HepG2 (cell line): ENCODE data around the gene SSR2. TPM values are rescaled to one million over a fixed set of nuclear protein-coding genes. Genes with fewer than 3 reads are reported as not detected.

Experiments used
- ATAC-seq: fragments of 200-7000 bp; cut with Tn5 transposase; 3 replicates; pipeline ENCODE4 v1.9.1; 2020; ENCODE audit warnings: mild to moderate bottlenecking, moderate library complexity
- BruUV-seq: library from RNA; stranded (reverse); fragments of 400-500 nt; replicated peaks from 2 replicates; lab custom pipeline; 2021; lab: Mats Ljungman, UMichigan
- CTCF ChIA-PET: fragments of 300-600 bp; formaldehyde crosslinking; extraction: SDS; loops from one replicate; lab custom pipeline; 2021; ENCODE audit warnings: low total read pairs, inconsistent platforms, low intra/inter-chr PET ratio; lab: Yijun Ruan, JAX
- POLR2A ChIA-PET: fragments of 350-600 bp; sonication (Branson Sonifier 250); formaldehyde crosslinking; loops from one replicate; lab custom pipeline; 2020; ENCODE audit warnings: antibody characterized with exemption, inconsistent platforms; lab: Yijun Ruan, JAX
- DNase-seq: peaks from one replicate; pipeline ENCODE4 v3.0.0-alpha.2; 2015; ENCODE audit warnings: low spot score
- FAIRE-seq: peaks from 3 replicates; lab custom pipeline; 2011; peaks lifted over from hg19 to GRCh38; lab: Jason Lieb, UNC
- H2AFZ ChIP-seq: one replicate; pipeline ENCODE4 v1.6.1; 2011; ENCODE audit warnings: low read length, inconsistent platforms
- H3K27ac ChIP-seq: fragments of 300-600 bp; 3 replicates; pipeline ENCODE4 v1.8.0; 2011; ENCODE audit warnings: mixed run types, mild to moderate bottlenecking, mixed read lengths, low read length, inconsistent platforms; ENCODE audit not compliant: insufficient read depth; ENCODE audit errors: extremely low read length
- H3K27me3 ChIP-seq, 2 experiments: fragments of 200-600 bp in 1 of 2; 2 replicates in 1 of 2; 3 replicates in 1 of 2; pipeline versions ENCODE4 v1.6.0 to v1.8.0; 2011; ENCODE audit warnings: low read length in 2 of 2, mild to moderate bottlenecking in 2 of 2, moderate library complexity in 2 of 2, inconsistent platforms in 1 of 2; ENCODE audit not compliant: insufficient read depth in 2 of 2, control insufficient read depth in 1 of 2
- H3K36me3 ChIP-seq, 2 experiments: fragments of 200-600 bp in 1 of 2; replicated peaks in 1 of 2; 2 replicates in 1 of 2; 3 replicates in 1 of 2; pipeline versions ENCODE4 v1.5.1 to v1.8.0; 2011; ENCODE audit warnings: low read length in 2 of 2, inconsistent platforms in 1 of 2; ENCODE audit not compliant: insufficient read depth in 2 of 2, control insufficient read depth in 1 of 2
- H3K4me1 ChIP-seq: 2 replicates; pipeline ENCODE4 v1.5.1; 2012; ENCODE audit warnings: low read length, inconsistent platforms; ENCODE audit not compliant: insufficient read depth
- H3K4me2 ChIP-seq: 2 replicates; pipeline ENCODE4 v1.6.0; 2011; ENCODE audit warnings: low read depth, low read length, inconsistent platforms
- H3K4me3 ChIP-seq, 3 experiments: fragments of 200-600 bp in 1 of 3; sonication (generic), shearing (Covaris generic) in 1 of 3; replicated peaks in 1 of 3; 2 replicates each; pipeline ENCODE4 v1.5.1; 2011 to 2016; ENCODE audit warnings: low read length in 3 of 3, inconsistent platforms in 2 of 3, low read depth in 2 of 3, mild to moderate bottlenecking in 2 of 3, control low read depth in 1 of 3, mixed read lengths in 1 of 3; ENCODE audit not compliant: insufficient read depth in 1 of 3
- H3K79me2 ChIP-seq: one replicate; pipeline ENCODE4 v1.6.1; 2011; ENCODE audit warnings: low read length, inconsistent platforms; ENCODE audit not compliant: insufficient read depth
- H3K9ac ChIP-seq: 2 replicates; pipeline ENCODE4 v1.6.0; 2011; ENCODE audit warnings: mild to moderate bottlenecking, low read depth, low read length, inconsistent platforms; ENCODE audit not compliant: insufficient read depth
- H3K9me3 ChIP-seq: 2 replicates; pipeline ENCODE4 v1.5.1; 2012; ENCODE audit warnings: mild to moderate bottlenecking, low read length
- H4K20me1 ChIP-seq: 2 replicates; pipeline ENCODE4 v1.6.0; 2011; ENCODE audit warnings: inconsistent platforms, mild to moderate bottlenecking, low read length, moderate library complexity; ENCODE audit not compliant: insufficient read depth
- NR2C2 ChIP-seq: sonication (generic); formaldehyde crosslinking; IDR thresholded peaks from 2 replicates; pipeline ENCODE4 v1.4.0; 2020; ENCODE audit warnings: missing genetic modification reagents, mild to moderate bottlenecking, moderate library complexity, borderline replicate concordance
- NR2F6 ChIP-seq, 2 experiments: IDR thresholded peaks; 2 replicates each; pipeline ENCODE4 v1.6.1; 2016; ENCODE audit warnings: antibody characterized with exemption in 1 of 2, mild to moderate bottlenecking in 1 of 2
- WGBS: methylation state at CpG from one replicate; pipeline ENCODE4 v1.1.6; 2017; ENCODE audit warnings: low lambda C conversion rate; 5-methylcytosine and 5-hydroxymethylcytosine counted together
- in situ Hi-C: cut with HindIII; loops from 2 replicates; pipeline ENCODE4 v1.10.0; 2017; ENCODE audit warnings: low pct_unique_long_range_greater_than_20kb; ENCODE audit not compliant: extremely low pct_ligation_motif_present
- intact Hi-C: fragments of 100-400 bp; cut with micrococcal nuclease; formaldehyde crosslinking; loops from one replicate; pipeline ENCODE4 v1.10.0; 2022; ENCODE audit not compliant: unreplicated experiment
- polyA plus RNA-seq, 8 experiments: library from polyadenylated mRNA; depleted of rRNA in 3 of 8; stranded (reverse) in 7 of 8; unstranded in 1 of 8; fragments of >200 nt; fragmentation: Illumina TruSeq in 4 of 8; extraction: Trizol in 4 of 8; gene quantifications; 2 replicates each; pipeline versions ENCODE4 v1.2.1 to v1.2.3, GENCODE V29; 2011 to 2016; ENCODE audit warnings: low read depth in 4 of 8, missing spikeins in 1 of 8, mixed read lengths in 1 of 8; ENCODE audit not compliant: insufficient read depth in 1 of 8
- total RNA-seq, 5 experiments: library from RNA; depleted of rRNA; stranded (reverse); fragments of >200 nt; fragmentation: Illumina TruSeq; extraction: Trizol; gene quantifications; 2 replicates each; pipeline ENCODE4 v1.2.3, GENCODE V29; 2016; ENCODE audit warnings: low read depth in 1 of 5
- TF ChIP-seq, protein P1 (sequence below): sonication (generic); formaldehyde crosslinking; IDR thresholded peaks from 2 replicates; pipeline ENCODE4 v1.4.0; 2020; ENCODE audit warnings: low read depth, mild to moderate bottlenecking, missing genetic modification reagents

Gene SSR2
- total and polyA plus RNA-seq, 2 of the 13 experiments (the other 11 are each of a cell fraction or from before 2014, with no cell fraction given), result 284 to 461 TPM

DNA sequence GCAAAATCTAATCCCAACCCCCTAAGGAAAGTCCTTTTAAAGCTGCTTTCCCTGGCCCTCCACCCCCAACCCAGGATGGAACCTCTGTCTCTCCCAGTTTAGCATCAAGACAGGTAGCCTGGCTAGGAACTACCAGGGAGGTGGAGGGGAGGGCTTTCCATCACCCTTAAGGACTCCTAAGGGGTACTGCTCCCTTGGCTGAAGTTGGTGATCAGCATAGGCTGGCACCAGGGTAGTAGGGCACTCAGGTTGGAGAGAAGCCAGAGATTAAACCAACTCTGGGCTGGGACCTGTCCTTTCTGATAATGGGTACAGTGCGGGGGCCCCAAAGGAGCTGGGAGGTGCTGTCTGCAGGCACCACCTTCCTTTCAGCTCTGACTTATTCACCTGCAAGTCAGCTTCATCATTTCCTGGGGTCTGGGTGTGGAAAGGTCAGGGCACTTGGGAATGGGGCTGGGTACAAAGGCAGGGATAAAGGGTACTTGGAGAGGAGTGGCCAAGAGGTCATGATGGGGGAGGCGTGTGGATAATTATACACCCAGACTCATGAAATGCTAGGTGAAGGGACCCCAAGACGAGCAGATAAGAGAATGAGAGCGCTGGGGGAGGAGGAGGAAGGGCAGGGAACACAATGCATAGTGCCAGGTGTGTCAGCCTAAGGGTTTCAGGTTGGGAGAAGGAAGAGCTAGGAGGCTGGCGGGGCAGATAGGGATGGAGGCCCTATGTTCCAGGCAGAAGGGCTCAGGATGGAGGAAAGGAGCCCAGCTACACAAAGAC, 43.6 kb downstream of the SSR2 start:
- peak overlapping the region; percentile 83 for H3K9ac ChIP-seq
- H3K4me1 ChIP-seq, result peaks cover 83% of the 10 kb centered on the region
- no peaks in the 10 kb centered on the region; a peak in 1 of 5 replicates for H3K27me3 ChIP-seq
- in situ Hi-C loops, result no loop called here
- H3K4me3 ChIP-seq, result peak overlapping the region; percentile 85 to 92 (median 90)
- H3K79me2 ChIP-seq, result peaks cover 49% of the 10 kb centered on the region
- FAIRE-seq (no peak), ATAC-seq (peak; percentile 40), DNase-seq (no peak)
- TF ChIP-seq NR2F6 (IDR thresholded peaks at IDR 0.05) (0 out of 2 replicates have a peak, but pooled peaks have one; percentile 9), NR2F6 (CRISPR knock-in tag; IDR thresholded peaks at IDR 0.05) (no peak), NR2C2 (CRISPR knock-in tag) (0 out of 2 replicates have a peak, but pooled peaks have one; percentile 11)
- TF ChIP-seq, protein P1, sequence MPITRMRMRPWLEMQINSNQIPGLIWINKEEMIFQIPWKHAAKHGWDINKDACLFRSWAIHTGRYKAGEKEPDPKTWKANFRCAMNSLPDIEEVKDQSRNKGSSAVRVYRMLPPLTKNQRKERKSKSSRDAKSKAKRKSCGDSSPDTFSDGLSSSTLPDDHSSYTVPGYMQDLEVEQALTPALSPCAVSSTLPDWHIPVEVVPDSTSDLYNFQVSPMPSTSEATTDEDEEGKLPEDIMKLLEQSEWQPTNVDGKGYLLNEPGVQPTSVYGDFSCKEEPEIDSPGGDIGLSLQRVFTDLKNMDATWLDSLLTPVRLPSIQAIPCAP (CRISPR knock-in tag), result no peak
- 0 out of 2 replicates have a peak, but pooled peaks cover 2% of the 10 kb centered on the region for H4K20me1 ChIP-seq
- ChIA-PET CTCF (no interaction called here), POLR2A (interaction anchor here (1.2 to 13.5 kb wide), 6 partner anchors 9 to 153 kb away, joined by 3 to 390 read pairs (median 19); partner anchors contain the start of genes KHDC4 and RXFP4)
- peaks cover 0 to 3% of the 10 kb centered on the region in 2 experiments; a peak in 2 of 5 replicates for H3K36me3 ChIP-seq
- intact Hi-C loops, result loop anchor here (5.0 kb wide), 1 partner anchor 35 kb away; the partner anchor contains the start of gene RXFP4
- H3K27ac ChIP-seq, result peak overlapping the region; percentile 13
- H3K4me2 ChIP-seq, result peak overlapping the region; percentile 92
- WGBS, result 32% methylated on average over 5 of the region's 5 CpGs
- no peaks in the 10 kb centered on the region for H3K9me3 ChIP-seq
- no TSS peak for BruUV-seq
- no peak overlapping the region for H2AFZ ChIP-seq
